H9 (cell line): ENCODE measurements around the gene NHLH1. TPM values are rescaled to one million over a fixed set of nuclear protein-coding genes. Genes with fewer than 3 reads are reported as not detected.

Experiments used
- DNase-seq: peaks from one replicate; pipeline ENCODE4 v3.0.0-alpha.2; 2017
- H2AFZ ChIP-seq: one replicate; pipeline ENCODE4 v1.6.1; 2013; ENCODE audit warnings: mild to moderate bottlenecking, low read length, control low read depth, moderate library complexity
- H2AK5ac ChIP-seq: 2 replicates; pipeline ENCODE4 v1.6.1; 2013; ENCODE audit warnings: low read length, control low read depth, mixed read lengths; ENCODE audit not compliant: insufficient read length
- H2BK120ac ChIP-seq: one replicate; pipeline ENCODE4 v1.6.1; 2013; ENCODE audit warnings: low read depth, mild to moderate bottlenecking, low read length, control low read depth, inconsistent platforms; ENCODE audit not compliant: poor library complexity, severe bottlenecking
- H2BK12ac ChIP-seq: 2 replicates; pipeline ENCODE4 v1.6.1; 2013; ENCODE audit warnings: low read length, control low read depth, mixed read lengths, low read depth; ENCODE audit not compliant: insufficient read length
- H2BK15ac ChIP-seq: 2 replicates; pipeline ENCODE4 v1.6.1; 2013; ENCODE audit warnings: low read depth, low read length, control low read depth
- H2BK20ac ChIP-seq: one replicate; pipeline ENCODE4 v1.6.1; 2013; ENCODE audit warnings: low read depth, mild to moderate bottlenecking, low read length, control low read depth, inconsistent platforms; ENCODE audit not compliant: poor library complexity, severe bottlenecking
- H2BK5ac ChIP-seq: 2 replicates; pipeline ENCODE4 v1.6.1; 2013; ENCODE audit warnings: low read length, control low read depth, mixed read lengths; ENCODE audit not compliant: insufficient read length
- H3K14ac ChIP-seq: 2 replicates; pipeline ENCODE4 v1.6.1; 2013; ENCODE audit warnings: low read length, control low read depth; ENCODE audit not compliant: insufficient read depth
- H3K18ac ChIP-seq: 2 replicates; pipeline ENCODE4 v1.6.1; 2013; ENCODE audit warnings: low read depth, mild to moderate bottlenecking, mixed read lengths, low read length, control low read depth; ENCODE audit not compliant: insufficient read length
- H3K23ac ChIP-seq: 2 replicates; pipeline ENCODE4 v1.6.1; 2013; ENCODE audit warnings: low read length, control low read depth, mixed read lengths, low read depth; ENCODE audit not compliant: insufficient read length
- H3K23me2 ChIP-seq: 2 replicates; pipeline ENCODE4 v1.6.1; 2013; ENCODE audit warnings: low read depth, mild to moderate bottlenecking, mixed read lengths, low read length, control low read depth; ENCODE audit not compliant: insufficient read length, poor library complexity, severe bottlenecking
- H3K27ac ChIP-seq: 2 replicates; pipeline ENCODE4 v1.5.1; 2013; ENCODE audit warnings: low read length, control low read depth, mixed read lengths, low read depth; ENCODE audit not compliant: insufficient read length
- H3K27me3 ChIP-seq: 2 replicates; pipeline ENCODE4 v1.6.1; 2013; ENCODE audit warnings: low read length, control low read depth, inconsistent platforms; ENCODE audit not compliant: insufficient read depth
- H3K4ac ChIP-seq: 2 replicates; pipeline ENCODE4 v1.6.1; 2013; ENCODE audit warnings: low read depth, mild to moderate bottlenecking, control low read depth, inconsistent platforms, low read length, moderate library complexity
- H3K4me1 ChIP-seq: 2 replicates; pipeline ENCODE4 v1.6.1; 2013; ENCODE audit warnings: low read length, control low read depth, inconsistent platforms; ENCODE audit not compliant: insufficient read depth
- H3K4me2 ChIP-seq: 2 replicates; pipeline ENCODE4 v1.6.1; 2013; ENCODE audit warnings: low read length, control low read depth, mixed read lengths; ENCODE audit not compliant: insufficient read length, insufficient read depth
- H3K56ac ChIP-seq: 2 replicates; pipeline ENCODE4 v1.6.1; 2013; ENCODE audit warnings: low read depth, mild to moderate bottlenecking, mixed read lengths, low read length, control low read depth; ENCODE audit not compliant: insufficient read length
- H3K79me1 ChIP-seq: 2 replicates; pipeline ENCODE4 v1.6.1; 2013; ENCODE audit warnings: low read depth, mild to moderate bottlenecking, moderate library complexity, low read length, control low read depth, inconsistent platforms; ENCODE audit not compliant: insufficient read depth, poor library complexity, severe bottlenecking
- H3K79me2 ChIP-seq: 2 replicates; pipeline ENCODE4 v1.6.1; 2013; ENCODE audit warnings: low read length, control low read depth, inconsistent platforms; ENCODE audit not compliant: insufficient read depth
- H3K9ac ChIP-seq: 2 replicates; pipeline ENCODE4 v1.6.1; 2013; ENCODE audit warnings: low read length, control low read depth, mixed read lengths; ENCODE audit not compliant: insufficient read length; ENCODE audit errors: extremely low read depth
- H3K9me3 ChIP-seq: one replicate; pipeline ENCODE4 v1.6.1; 2013; ENCODE audit warnings: low read depth, low read length, inconsistent platforms; ENCODE audit not compliant: control insufficient read depth
- H3T11ph ChIP-seq: one replicate; pipeline ENCODE4 v1.6.1; 2013; ENCODE audit warnings: mild to moderate bottlenecking, low read length, control low read depth, inconsistent platforms
- H4K20me1 ChIP-seq: one replicate; pipeline ENCODE4 v1.6.1; 2013; ENCODE audit not compliant: control insufficient read depth, insufficient read length, insufficient read depth
- H4K5ac ChIP-seq: 2 replicates; pipeline ENCODE4 v1.6.1; 2013; ENCODE audit warnings: low read depth, mild to moderate bottlenecking, mixed read lengths, low read length, control low read depth; ENCODE audit not compliant: insufficient read length
- H4K8ac ChIP-seq: replicated peaks from 2 replicates; pipeline ENCODE4 v1.6.1; 2013; ENCODE audit warnings: low read length, control low read depth, mixed read lengths, low read depth; ENCODE audit not compliant: insufficient read length
- H4K91ac ChIP-seq: 2 replicates; pipeline ENCODE4 v1.6.1; 2013; ENCODE audit warnings: low read depth, mild to moderate bottlenecking, moderate library complexity, mixed read lengths, low read length, control low read depth; ENCODE audit not compliant: insufficient read length
- H3K27ac Mint-ChIP-seq, 3 experiments: 2 replicates in 2 of 3; 3 replicates in 1 of 3; pipeline ENCODE4 v1.8.0; 2020 to 2021; ENCODE audit warnings: mixed read lengths in 3 of 3, mild to moderate bottlenecking in 1 of 3, moderate library complexity in 1 of 3
- H3K27me3 Mint-ChIP-seq: 2 replicates; pipeline ENCODE4 v1.8.0; 2021; ENCODE audit warnings: low read depth, mild to moderate bottlenecking, moderate library complexity, mixed read lengths
- H3K36me3 Mint-ChIP-seq, 3 experiments: 2 replicates in 2 of 3; 3 replicates in 1 of 3; pipeline ENCODE4 v1.8.0; 2020 to 2021; ENCODE audit warnings: low read depth in 3 of 3, mixed read lengths in 3 of 3; ENCODE audit not compliant: insufficient read depth in 1 of 3
- H3K4me1 Mint-ChIP-seq, 2 experiments: 2 replicates each; pipeline ENCODE4 v1.8.0; 2020; ENCODE audit warnings: mixed read lengths in 2 of 2
- H3K4me3 Mint-ChIP-seq, 2 experiments: 2 replicates in 1 of 2; 3 replicates in 1 of 2; pipeline ENCODE4 v1.8.0; 2020 to 2021; ENCODE audit warnings: mild to moderate bottlenecking in 2 of 2, mixed read lengths in 2 of 2, moderate library complexity in 1 of 2
- H3K9me3 Mint-ChIP-seq, 2 experiments: 2 replicates in 1 of 2; 3 replicates in 1 of 2; pipeline ENCODE4 v1.8.0; 2020; ENCODE audit warnings: mild to moderate bottlenecking in 2 of 2, mixed read lengths in 2 of 2, moderate library complexity in 1 of 2
- WGBS: extraction: QIAGEN DNeasy Blood & Tissue Kit; methylation state at CpG from one replicate; pipeline ENCODE4 v1.1.7; 2013; ENCODE audit warnings: missing lambda C conversion rate, low lambda C conversion rate, mixed read lengths; ENCODE audit not compliant: insufficient read length; ENCODE audit errors: extremely low coverage; 5-methylcytosine and 5-hydroxymethylcytosine counted together
- total RNA-seq: library from RNA; stranded (reverse); gene quantifications from 2 replicates; pipeline ENCODE4 v1.2.1, GENCODE V29; 2021
- TF ChIP-seq, protein P1 (sequence below): fragments of 200-600 bp; sonication (generic); conservative IDR thresholded peaks from 3 replicates; pipeline ENCODE4 v1.8.0; 2021; ENCODE audit warnings: antibody characterized with exemption, mild to moderate bottlenecking

The NHLH1 gene
- total RNA-seq, 1 experiment from 2014 or later, result 1.5 TPM

DNA sequence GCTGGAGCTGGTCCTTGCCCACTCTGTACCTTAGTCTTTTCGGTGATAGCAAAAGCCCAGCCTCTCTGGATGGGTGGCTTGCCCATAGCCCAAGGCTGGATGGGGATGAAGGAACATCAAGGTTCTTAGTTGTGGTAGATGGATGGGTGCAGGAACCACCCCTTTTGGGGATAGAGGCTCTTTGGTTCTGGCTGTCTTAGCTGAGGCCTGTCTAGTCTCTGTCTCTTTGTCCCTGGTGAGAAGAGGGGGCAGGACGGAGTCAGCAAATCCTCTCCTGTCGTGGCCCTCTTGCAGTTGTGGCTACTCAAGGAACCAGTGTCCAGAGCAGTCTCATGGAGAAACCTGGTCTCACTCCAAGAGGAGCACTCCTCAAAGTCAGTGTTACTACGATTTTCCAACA, 42.0 kb downstream of the NHLH1 start:
- Histone ChIP-seq H4K8ac (no peak overlapping the region), H3K9ac (no peak overlapping the region), H3K27me3 (no peaks in the 10 kb centered on the region), H3K79me1 (peaks cover 3% of the 10 kb centered on the region), H3K27ac (no peak overlapping the region), H4K5ac (no peak overlapping the region), H3K23me2 (no peaks in the 10 kb centered on the region), H4K91ac (no peak overlapping the region), H2BK20ac (no peak overlapping the region), H2BK120ac (no peak overlapping the region), H2AFZ (no peak overlapping the region), H4K20me1 (peaks cover 5% of the 10 kb centered on the region), H2BK12ac (no peak overlapping the region), H3K56ac (no peak overlapping the region), H2BK5ac (no peak overlapping the region), H3K4ac (no peak overlapping the region), H3K14ac (no peak overlapping the region), H3K4me2 (no peak overlapping the region), H2AK5ac (no peak overlapping the region), H2BK15ac (no peak overlapping the region), H3K79me2 (peaks cover 11% of the 10 kb centered on the region; the same call in 1 of the 2 replicates), H3K23ac (no peak overlapping the region), H3K18ac (no peak overlapping the region), H3K9me3 (no peaks in the 10 kb centered on the region), H3T11ph (no peak overlapping the region), H3K4me1 (peaks cover 20% of the 10 kb centered on the region)
- Mint-ChIP-seq H3K4me3 (no peak overlapping the region), H3K4me1 (peaks cover 78 to 79% of the 10 kb centered on the region in 2 experiments), H3K27ac (peak overlapping the region in 2 of 3 experiments; percentile 86 to 92; a peak in 4 of 7 replicates), H3K36me3 (peaks cover 5 to 26% (median 11%) of the 10 kb centered on the region in 3 experiments; a peak in 6 of 7 replicates), H3K9me3 (no peaks in the 10 kb centered on the region), H3K27me3 (no peaks in the 10 kb centered on the region)
- TF ChIP-seq, protein P1, sequence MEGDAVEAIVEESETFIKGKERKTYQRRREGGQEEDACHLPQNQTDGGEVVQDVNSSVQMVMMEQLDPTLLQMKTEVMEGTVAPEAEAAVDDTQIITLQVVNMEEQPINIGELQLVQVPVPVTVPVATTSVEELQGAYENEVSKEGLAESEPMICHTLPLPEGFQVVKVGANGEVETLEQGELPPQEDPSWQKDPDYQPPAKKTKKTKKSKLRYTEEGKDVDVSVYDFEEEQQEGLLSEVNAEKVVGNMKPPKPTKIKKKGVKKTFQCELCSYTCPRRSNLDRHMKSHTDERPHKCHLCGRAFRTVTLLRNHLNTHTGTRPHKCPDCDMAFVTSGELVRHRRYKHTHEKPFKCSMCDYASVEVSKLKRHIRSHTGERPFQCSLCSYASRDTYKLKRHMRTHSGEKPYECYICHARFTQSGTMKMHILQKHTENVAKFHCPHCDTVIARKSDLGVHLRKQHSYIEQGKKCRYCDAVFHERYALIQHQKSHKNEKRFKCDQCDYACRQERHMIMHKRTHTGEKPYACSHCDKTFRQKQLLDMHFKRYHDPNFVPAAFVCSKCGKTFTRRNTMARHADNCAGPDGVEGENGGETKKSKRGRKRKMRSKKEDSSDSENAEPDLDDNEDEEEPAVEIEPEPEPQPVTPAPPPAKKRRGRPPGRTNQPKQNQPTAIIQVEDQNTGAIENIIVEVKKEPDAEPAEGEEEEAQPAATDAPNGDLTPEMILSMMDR, result no peak
- WGBS, result no CpG with 5 or more reads among the region's 4 CpGs
- DNase-seq, result no peak
